GM23338 (cell line): ENCODE data around the gene NFATC1. TPM values are rescaled to one million over a fixed set of nuclear protein-coding genes. Genes with fewer than 3 reads are reported as not detected.

Experiments
- ATAC-seq: fragments of 200-7000 bp; cut with Tn5 transposase; 3 replicates; pipeline ENCODE4 v1.9.1; 2020
- DNase-seq: peaks from one replicate; pipeline ENCODE4 v3.0.0-alpha.2; 2015; ENCODE audit warnings: low spot score
- H2AFZ ChIP-seq: fragments of 200-600 bp; sonication (generic); 2 replicates; pipeline ENCODE4 v1.8.0; 2016; ENCODE audit warnings: antibody characterized with exemption, mild to moderate bottlenecking, moderate library complexity
- H3F3A ChIP-seq: fragments of 200-600 bp; sonication (generic); replicated peaks from 2 replicates; pipeline ENCODE4 v1.8.0; 2017; ENCODE audit warnings: antibody characterized with exemption, mixed run types, low read depth
- H3K27ac ChIP-seq: fragments of 200-600 bp; sonication (generic); 2 replicates; pipeline ENCODE4 v1.6.1; 2016; ENCODE audit warnings: low read depth
- H3K27me3 ChIP-seq: fragments of 200-600 bp; sonication (generic); 2 replicates; pipeline ENCODE4 v1.8.0; 2016; ENCODE audit warnings: mild to moderate bottlenecking, mixed run types, moderate library complexity; ENCODE audit not compliant: insufficient read depth
- H3K36me3 ChIP-seq: fragments of 200-600 bp; sonication (generic); 2 replicates; pipeline ENCODE4 v1.8.0; 2016; ENCODE audit warnings: mild to moderate bottlenecking; ENCODE audit not compliant: insufficient read depth
- H3K4me1 ChIP-seq: fragments of 200-600 bp; sonication (generic); 2 replicates; pipeline ENCODE4 v1.8.0; 2016; ENCODE audit warnings: mild to moderate bottlenecking, moderate library complexity; ENCODE audit not compliant: insufficient read depth
- H3K4me2 ChIP-seq: fragments of 200-600 bp; sonication (generic); 2 replicates; pipeline ENCODE4 v1.7.1; 2017; ENCODE audit warnings: mixed run types
- H3K4me3 ChIP-seq: fragments of 200-600 bp; sonication (generic); 2 replicates; pipeline ENCODE4 v1.6.1; 2016; ENCODE audit warnings: mixed run types
- H3K79me2 ChIP-seq: fragments of 200-600 bp; sonication (generic); replicated peaks from 2 replicates; pipeline ENCODE4 v1.8.0; 2017; ENCODE audit warnings: mild to moderate bottlenecking; ENCODE audit not compliant: insufficient read depth
- H3K9me2 ChIP-seq: fragments of 200-600 bp; sonication (generic); 2 replicates; pipeline ENCODE4 v1.8.0; 2017; ENCODE audit not compliant: insufficient read depth
- H4K20me1 ChIP-seq: fragments of 200-600 bp; sonication (generic); replicated peaks from 2 replicates; pipeline ENCODE4 v1.8.0; 2017; ENCODE audit warnings: mild to moderate bottlenecking; ENCODE audit not compliant: insufficient read depth
- H3K27ac Mint-ChIP-seq: 2 replicates; pipeline ENCODE4 v1.8.0; 2020; ENCODE audit warnings: inconsistent platforms, mild to moderate bottlenecking, moderate library complexity, mixed read lengths
- H3K27me3 Mint-ChIP-seq: 3 replicates; pipeline ENCODE4 v1.8.0; 2022; ENCODE audit warnings: low read depth, mild to moderate bottlenecking, moderate library complexity, mixed read lengths, inconsistent platforms; ENCODE audit not compliant: insufficient read depth, poor library complexity
- H3K36me3 Mint-ChIP-seq: 3 replicates; pipeline ENCODE4 v1.8.0; 2021; ENCODE audit warnings: low read depth, mild to moderate bottlenecking, inconsistent platforms, moderate library complexity, mixed read lengths
- H3K4me1 Mint-ChIP-seq: 3 replicates; pipeline ENCODE4 v1.8.0; 2020; ENCODE audit warnings: mild to moderate bottlenecking, inconsistent platforms, mixed read lengths
- H3K4me3 Mint-ChIP-seq: 3 replicates; pipeline ENCODE4 v1.8.0; 2021; ENCODE audit warnings: moderate library complexity, mild to moderate bottlenecking, inconsistent platforms, mixed read lengths
- H3K9me3 Mint-ChIP-seq: 3 replicates; pipeline ENCODE4 v1.8.0; 2020; ENCODE audit warnings: moderate library complexity, mild to moderate bottlenecking, inconsistent platforms, mixed read lengths
- ETS1 ChIP-seq: IDR thresholded peaks from 2 replicates; pipeline ENCODE4 v1.6.1; 2016; ENCODE audit warnings: antibody characterized with exemption
- EZH2phosphoT487 ChIP-seq: fragments of 200-600 bp; sonication (generic); IDR thresholded peaks from one replicate; pipeline ENCODE4 v1.8.1; 2018; ENCODE audit warnings: antibody characterized with exemption; ENCODE audit not compliant: unreplicated experiment
- JUNB ChIP-seq: IDR thresholded peaks from one replicate; pipeline ENCODE4 v1.6.1; 2016; ENCODE audit warnings: antibody characterized with exemption; ENCODE audit not compliant: unreplicated experiment
- NANOG ChIP-seq: IDR thresholded peaks from 2 replicates; pipeline ENCODE4 v1.6.1; 2016; ENCODE audit warnings: antibody characterized with exemption, borderline replicate concordance
- POLR2AphosphoS5 ChIP-seq: IDR thresholded peaks from 2 replicates; pipeline ENCODE4 v1.6.1; 2016; ENCODE audit warnings: antibody characterized with exemption, low read depth
- REST ChIP-seq: IDR thresholded peaks from one replicate; pipeline ENCODE4 v1.6.1; 2018; ENCODE audit warnings: antibody characterized with exemption; ENCODE audit not compliant: unreplicated experiment
- STAT1 ChIP-seq: IDR thresholded peaks from one replicate; pipeline ENCODE4 v1.6.1; 2016; ENCODE audit warnings: antibody characterized with exemption; ENCODE audit not compliant: unreplicated experiment
- ZNF114 ChIP-seq: fragments of 250-450 bp; sonication (Bioruptor Pico); IDR thresholded peaks from 2 replicates; pipeline ENCODE4 v1.5.0; 2020; ENCODE audit warnings: mild to moderate bottlenecking, moderate library complexity
- ZNF462 ChIP-seq: fragments of 250-450 bp; sonication (Bioruptor Pico); IDR thresholded peaks from 2 replicates; pipeline ENCODE4 v1.5.0; 2020; ENCODE audit warnings: mild to moderate bottlenecking, moderate library complexity
- polyA plus RNA-seq: library from polyadenylated mRNA; unstranded; fragments of >200 nt; fragmentation: Nextera tagmentation; extraction: Ambion mirVana; gene quantifications from 2 replicates; pipeline ENCODE4 v1.2.1, GENCODE V29; 2016
- total RNA-seq: library from RNA; depleted of rRNA; stranded (reverse); fragments of >200 nt; shearing (Covaris generic); gene quantifications from 2 replicates; pipeline ENCODE4 v1.2.3, GENCODE V29; 2014

NFATC1 gene
- total and polyA plus RNA-seq, 2 experiments from 2014 or later: 3.9 to 6.4 TPM

- H3K4me3 Mint-ChIP-seq: no peak overlapping the region
- Histone ChIP-seq H3F3A (no peaks in the 10 kb centered on the region), H4K20me1 (no peaks in the 10 kb centered on the region), H3K4me3 (no peak overlapping the region), H2AFZ (no peak overlapping the region), H3K79me2 (no peaks in the 10 kb centered on the region), H3K27ac (no peak overlapping the region), H3K4me1 (no peaks in the 10 kb centered on the region), H3K9me2 (no peaks in the 10 kb centered on the region), H3K36me3 (no peaks in the 10 kb centered on the region), H3K27me3 (no peaks in the 10 kb centered on the region), H3K4me2 (no peak overlapping the region)
- peaks cover 4% of the 10 kb centered on the region for H3K27me3 Mint-ChIP-seq
- DNase-seq (no peak), ATAC-seq (no peak)
- H3K4me1 Mint-ChIP-seq: no peaks in the 10 kb centered on the region
- no peak overlapping the region for H3K27ac Mint-ChIP-seq
- TF ChIP-seq NANOG (no peak), REST (no peak), JUNB (no peak), STAT1 (no peak), ZNF114 (CRISPR knock-in tag) (no peak), POLR2AphosphoS5 (no peak), EZH2phosphoT487 (no peak), ETS1 (no peak), ZNF462 (CRISPR knock-in tag) (no peak)
- no peaks in the 10 kb centered on the region for H3K9me3 Mint-ChIP-seq
- H3K36me3 Mint-ChIP-seq: no peaks in the 10 kb centered on the region
These were observed 82.2 kb downstream of the NFATC1 start for GRCh38 chr18:79477711-79478483.
